HG03097 (cell line): ENCODE data around the gene PADI2.

Experiments
- ATAC-seq: cut with Tn5 transposase; IDR thresholded peaks from one replicate; pipeline ENCODE4 v1.9.1; 2021; ENCODE audit not compliant: unreplicated experiment, low FRiP score

The PADI2 gene

DNA sequence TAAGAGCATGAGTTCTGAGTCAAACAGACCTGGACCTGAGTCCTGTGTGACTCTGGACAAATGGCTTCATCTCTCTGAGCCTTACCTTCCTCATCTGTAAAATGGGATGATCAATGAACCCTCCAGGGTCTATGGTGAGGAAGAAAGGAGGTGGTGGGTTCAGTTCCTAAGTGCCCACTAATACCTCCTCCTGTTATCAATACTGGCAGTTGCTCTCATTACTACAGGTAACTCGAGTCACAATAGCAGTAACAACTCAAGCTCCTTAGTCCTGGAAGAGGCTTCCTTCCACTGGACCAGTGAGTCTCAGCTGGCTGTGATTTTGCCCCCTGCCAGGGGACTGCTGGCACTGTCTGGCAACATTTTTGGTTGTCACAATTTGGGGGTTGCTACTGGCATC, 2.6 kb downstream of the PADI2 start:
- ATAC-seq, result no peak

DNA sequence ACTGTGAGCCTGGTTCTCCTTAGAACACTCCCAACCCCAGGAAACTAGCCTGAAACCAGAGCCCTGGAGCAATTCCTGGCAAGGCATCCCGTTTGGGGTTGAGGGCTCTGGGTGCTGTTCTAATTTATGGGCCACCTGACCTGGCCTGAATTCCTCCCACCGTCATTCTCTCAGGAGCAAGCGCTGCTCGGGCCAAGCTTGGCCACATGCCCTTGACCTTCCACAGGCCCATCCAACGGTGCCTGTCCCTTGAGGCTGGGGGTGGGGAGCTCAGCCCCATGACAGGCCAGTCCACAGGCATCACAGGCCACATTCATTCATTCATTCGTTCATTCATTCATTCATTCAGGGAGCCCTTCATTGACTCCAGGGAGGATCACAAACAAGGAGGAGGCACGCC, 5.3 kb downstream of the PADI2 start:
- ATAC-seq, result no peak

DNA sequence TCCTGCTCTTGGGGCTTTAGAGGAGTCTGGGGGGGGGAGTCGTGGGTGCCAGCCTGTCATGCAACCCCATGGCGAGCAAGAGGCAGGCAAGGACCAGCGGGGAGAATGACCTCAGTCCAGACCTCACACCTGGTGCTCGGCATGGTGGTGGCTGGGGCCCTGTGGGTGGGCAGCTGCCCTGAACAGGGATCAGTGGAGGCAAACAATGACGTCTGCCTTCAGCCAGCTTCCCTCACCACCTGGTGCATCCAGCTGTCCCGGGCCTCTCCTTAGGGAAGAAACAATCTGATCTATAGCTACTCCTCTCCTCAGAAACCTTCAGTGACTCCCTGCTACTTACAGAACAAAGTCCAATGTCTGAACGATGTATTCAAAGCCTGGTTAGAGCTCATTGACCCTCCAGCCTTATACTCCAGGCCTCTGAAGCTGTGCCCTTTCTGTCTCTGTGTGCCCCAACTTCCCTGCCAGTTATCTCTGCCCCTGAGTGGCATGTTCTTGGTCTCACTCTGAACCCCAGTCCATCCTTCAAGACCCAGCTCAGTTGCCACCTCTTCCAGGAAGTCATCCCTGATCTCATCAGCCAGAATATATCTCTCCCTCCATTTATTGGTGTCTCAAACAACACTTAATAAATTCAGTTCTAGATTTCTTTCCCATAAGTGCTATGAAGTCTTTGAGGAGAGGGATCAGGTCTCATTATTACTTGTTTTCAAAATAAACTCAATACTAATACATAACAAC, 6.6 kb downstream of the PADI2 start:
- no peak for ATAC-seq

DNA sequence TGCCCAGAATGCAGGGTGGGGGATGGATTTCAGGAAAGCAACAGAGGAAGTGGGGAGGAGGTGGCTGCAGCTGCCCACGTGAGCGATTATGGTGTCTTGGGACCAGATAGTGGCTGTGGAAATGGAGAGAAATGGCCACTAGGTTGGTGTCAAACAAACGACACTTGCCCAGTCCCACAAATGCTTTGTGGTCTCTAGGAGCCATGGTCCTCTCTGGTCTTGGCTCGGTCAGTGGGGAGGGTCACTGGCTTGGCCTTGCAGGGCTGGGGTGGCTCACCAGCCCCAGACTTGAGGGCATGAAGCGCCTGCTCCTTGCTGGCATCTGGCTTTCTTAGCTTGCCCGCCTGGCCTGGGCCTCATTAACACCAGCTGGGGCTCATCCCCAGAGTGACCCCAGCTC, 7.2 kb downstream of the PADI2 start:
- ATAC-seq, result no peak

DNA sequence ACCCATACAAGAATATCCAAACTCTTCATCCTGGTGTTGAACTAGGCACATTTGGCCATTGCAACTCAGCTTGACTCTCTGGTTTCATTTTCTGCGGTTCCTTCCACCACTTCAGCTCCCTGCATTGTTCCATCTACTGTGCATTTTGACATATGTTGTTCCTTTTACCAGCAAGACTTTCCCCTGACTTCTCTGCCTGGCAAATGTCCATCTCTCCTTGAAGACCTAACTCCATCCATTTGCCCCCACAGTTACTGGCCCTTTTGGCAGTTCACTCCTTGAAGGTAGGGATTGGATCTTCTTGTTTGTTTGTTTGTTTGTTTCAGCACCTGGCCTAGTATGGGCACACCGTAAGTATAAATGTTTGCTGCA, 8.7 kb downstream of the PADI2 start:
- ATAC-seq, result no peak

DNA sequence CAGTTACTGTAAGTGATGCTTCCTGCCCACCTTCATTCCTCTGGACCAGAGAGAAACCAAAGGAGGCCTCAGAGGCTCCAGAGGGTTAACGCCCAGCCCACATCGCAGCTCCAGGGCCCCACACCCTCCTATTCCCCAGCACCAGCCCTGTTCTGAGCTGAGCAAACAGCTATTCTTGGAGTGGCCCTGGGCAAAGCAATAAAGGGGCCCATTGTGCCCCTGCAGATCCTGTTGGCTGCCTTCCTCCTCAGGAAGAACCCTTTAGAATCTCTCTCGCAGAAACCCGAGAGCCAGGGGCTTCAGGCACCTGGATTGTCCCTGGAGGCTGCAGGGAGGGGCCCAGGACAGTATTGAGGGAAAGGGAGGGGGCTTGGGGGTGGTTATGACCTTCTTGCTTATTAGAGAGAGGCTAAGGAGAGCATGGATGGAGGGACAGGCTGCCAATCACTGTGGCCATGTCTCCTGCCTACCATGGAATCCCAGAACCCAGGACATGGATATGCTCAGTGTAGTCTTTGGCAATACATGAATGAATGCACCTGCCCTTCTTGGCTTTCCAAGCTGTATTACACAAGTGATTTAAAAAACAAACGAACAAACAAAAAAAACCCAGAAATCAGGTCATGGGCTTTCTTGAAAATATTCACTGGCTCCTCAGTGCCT, 9.2 kb downstream of the PADI2 start:
- no peak for ATAC-seq

DNA sequence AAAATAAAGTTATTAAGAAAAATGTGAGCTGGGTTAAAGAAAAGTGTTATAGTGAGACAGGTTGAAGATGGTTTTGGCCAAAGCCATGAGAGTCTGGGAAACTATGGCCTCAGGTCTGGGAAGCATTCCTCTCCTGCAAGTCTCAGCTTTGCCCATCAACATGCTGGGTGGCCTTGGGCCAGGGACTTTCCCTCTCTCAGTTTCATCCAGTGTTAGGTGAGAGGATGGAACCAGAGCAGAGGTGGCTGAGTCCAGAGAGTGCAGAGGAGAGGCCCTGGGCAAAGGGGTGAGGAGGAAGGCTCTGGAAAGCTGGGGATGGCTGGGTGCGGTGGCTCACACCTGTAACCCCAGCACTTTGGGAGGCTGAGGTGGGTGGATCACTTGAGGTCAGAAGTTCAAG, 10.5 kb downstream of the PADI2 start:
- ATAC-seq, result no peak

DNA sequence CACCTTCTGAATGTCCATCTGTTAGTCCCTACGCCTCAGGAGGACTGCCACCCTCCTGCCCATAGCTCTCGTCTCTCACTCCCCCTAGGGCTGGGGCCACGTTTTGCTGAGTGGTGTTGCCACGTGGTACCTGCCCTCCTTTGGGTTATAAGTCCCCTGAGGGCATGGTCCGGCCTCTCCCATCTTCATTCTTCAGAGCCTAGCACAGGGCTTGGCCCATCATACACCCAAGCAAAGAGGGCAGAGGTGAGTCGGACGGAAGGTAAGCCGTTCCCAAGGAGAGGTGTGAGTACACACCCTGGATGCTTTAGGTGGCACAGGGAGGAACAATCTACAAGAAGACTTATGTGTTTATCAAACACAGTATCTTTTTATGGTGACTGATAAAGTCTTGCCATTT, 10.9 kb downstream of the PADI2 start:
- no peak for ATAC-seq

DNA sequence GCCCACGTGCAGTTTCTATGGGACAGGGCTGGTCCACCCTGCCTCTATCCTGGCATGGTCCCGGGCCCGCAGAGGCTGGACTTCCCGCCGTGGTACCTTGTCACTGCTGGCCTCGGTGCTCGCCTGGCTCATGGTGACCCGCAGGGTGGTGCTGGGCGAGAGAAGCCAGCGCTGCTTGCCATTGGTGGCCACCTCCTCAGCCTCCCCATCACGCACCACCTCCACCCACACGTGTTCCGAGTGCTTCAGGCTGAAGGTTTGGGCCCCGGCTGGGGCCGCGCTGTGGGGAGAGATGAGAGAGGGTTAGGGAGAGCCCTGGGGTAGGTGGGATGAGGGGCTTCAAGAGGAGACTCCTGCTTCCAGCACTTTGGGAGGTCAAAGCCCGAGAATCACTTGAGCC, 14.5 kb downstream of the PADI2 start:
- ATAC-seq, result no peak

DNA sequence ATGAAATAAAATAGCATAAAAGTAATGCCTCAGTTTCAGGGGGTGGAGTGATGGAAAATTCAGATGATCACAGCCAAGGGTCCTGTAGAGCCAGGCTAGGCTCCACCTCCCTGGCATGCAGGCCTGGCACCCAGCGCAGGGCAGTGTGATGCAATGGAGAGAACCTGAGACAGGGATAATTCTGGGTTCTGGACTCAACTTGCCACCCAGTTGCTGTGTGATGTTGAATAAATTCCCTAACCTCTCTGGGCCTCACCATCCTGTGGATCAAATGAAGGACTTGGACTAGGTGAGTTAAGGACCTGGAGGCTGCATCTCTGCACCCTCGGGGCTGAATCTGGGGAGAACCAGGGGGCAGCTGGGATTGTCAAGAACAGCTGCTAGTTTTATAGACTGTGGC, 17.0 kb downstream of the PADI2 start:
- no peak for ATAC-seq

DNA sequence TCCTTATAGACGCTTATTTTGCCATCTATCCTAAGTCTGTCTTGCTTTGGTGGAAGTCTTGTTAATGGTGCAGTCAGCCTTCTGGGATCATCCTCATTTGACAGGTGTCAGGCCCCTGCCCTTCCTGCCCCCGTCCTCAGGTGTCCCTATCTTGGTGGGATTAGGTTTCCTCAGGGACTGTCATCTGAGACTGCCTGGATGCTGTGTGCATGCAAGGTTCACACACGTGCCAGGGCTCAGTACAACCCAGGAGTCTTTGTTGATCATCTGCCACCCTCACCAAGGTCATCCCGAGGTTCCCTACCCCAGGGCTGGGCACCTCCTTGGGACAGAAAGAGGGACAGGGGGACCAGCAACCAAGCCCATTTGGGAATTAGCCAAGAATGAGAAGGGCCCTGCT, 18.0 kb downstream of the PADI2 start:
- ATAC-seq, result no peak

DNA sequence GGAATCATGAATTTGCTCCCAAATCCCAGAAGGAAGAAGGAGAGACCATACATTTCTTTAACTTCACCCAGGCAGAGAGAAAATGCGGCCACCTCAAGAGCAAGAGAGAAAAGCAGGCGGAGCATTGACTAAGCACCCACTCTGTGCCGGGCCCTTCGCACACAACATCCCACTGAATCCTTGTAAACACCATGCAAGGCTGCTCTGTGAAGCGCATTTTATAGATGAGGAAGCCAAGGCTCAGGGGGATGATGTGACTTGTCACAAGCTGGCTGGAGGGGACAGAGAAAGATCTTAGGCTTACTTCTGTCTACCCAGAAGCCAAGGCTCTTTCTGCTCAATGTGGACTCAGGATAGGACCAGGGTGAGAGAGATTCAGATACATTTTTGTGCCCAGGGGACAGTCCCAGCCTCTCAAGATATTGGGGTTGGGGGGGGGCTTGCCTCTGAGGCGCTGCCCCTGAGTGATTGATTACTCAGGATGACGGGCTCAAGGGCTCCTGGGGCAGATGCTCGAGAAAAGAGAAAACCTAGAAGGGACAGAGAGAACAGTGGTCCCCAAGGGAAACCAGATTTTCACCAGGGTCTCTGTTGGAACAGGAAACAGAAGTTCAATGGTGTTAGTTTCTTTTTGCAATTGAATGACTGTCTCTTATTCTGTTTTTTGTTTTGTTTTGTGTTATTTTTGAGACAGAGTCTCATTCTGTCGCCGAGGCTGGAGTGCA, 19.5 kb downstream of the PADI2 start:
- no peak for ATAC-seq

DNA sequence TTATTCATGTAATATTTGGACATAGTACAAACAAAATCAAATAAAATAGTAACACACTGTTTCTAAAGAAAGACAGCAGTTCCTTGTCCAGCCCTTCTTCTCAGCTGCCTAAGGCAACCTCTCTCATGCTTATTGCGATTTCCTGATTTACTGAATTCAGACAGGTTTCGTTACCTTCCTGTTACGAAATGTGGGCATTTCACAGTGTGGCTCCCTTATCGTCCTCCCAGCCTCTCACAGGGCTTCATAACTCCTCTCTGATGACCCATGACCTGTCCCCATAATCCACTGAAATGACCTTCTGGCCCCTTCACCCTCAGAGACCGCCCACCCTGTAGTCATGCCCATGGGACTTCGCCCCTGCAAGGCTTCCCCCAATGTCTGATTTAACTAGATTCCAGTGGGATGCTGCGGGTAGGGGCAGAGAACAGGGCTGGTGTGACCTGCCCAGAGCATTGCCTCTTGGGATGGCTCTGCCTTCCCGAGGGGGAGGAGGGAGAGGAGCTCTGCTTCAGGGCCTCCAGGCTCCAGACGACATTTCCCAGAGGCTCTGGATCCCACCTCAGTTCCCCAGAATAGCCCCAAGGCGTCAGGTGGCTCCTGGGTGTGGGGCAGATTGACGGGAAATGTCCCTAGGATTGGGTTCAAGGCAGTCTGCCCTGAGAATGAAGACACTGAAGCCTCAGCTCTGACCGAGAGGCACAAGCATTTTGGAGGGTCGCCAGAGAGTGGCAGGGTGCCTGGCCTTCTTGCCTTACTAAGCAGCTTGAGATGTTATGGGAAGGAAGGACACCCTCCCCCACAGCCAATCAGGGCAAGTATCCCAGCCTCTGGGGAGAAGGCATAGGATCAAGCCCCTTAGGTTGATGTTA, 20.6 kb downstream of the PADI2 start:
- ATAC-seq, result no peak

DNA sequence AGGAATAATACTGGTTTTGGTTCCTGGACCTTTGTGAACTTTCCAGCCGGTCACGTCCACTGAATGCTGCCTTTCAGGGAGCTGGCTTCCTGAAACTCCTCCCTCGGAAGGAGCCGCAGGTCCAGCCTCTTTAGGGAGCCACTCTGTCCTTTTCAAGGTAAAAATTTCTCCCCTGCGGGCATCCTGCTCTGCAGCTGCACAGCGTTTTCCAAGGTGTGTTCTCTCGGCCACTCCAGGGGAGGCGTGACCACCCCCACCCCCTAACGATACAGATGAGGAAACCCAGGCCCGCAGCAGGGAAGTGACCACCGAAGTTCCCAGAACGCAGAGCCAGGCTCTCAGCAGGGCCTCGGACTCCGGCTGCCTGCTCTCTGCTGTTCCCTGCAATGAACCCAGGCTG, 21.5 kb downstream of the PADI2 start:
- no peak for ATAC-seq

DNA sequence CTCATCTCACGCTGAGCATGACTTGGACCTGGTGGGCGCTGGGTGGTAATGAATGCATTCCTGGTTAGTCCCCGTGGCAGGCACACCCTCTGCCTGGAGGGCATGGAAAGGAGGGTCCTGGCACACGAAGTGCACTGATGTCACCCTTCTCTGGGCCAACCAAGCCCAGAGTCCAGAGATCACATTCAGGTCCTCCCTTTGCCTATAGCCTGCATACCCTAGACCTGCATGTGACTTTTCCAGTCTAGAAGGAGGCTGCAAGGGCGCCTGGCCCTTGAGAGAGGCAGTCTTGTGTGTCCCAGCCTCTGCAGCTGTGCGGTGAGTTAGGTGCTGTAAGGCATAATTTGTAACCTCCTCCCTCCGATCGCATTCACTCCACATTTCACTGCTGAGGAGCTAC, 22.1 kb downstream of the PADI2 start:
- no peak for ATAC-seq

DNA sequence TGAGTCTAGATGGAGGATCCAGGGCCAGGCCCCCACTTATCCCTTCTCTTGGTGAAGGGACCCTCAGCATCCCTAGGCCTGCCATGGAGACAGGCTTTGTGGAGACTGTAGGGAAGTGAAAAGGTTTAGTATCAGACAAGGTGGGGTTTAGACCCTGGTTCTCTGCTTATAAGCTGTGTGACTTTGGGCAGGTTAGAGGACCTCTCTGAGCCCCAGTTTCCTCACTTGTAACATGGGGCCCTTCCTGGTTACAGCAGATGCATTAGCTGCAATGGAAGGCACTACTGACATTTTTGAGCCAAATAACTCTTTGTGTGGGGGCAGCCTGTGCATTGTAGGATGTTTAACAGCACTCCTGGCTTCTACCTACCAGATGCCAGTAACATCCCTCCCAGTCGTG, 22.7 kb downstream of the PADI2 start:
- no peak for ATAC-seq

DNA sequence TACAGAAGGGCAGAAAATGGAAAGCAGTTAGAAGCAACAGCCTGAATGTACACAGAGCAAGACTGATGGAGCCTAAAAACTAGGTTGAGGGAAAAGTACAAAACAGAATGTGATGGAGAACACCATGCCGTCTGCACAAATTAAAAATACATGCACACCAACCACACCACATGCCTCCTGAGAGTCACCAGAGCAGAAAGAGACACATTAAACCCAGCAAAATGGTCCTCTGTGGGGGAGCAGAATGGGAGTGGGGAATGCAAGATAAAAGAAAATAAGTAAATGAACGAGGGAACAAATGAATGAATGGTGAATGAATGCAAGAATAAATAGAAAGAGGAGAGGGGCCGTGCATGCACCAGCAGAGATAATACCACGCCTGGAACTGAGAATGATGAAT, 24.1 kb downstream of the PADI2 start:
- ATAC-seq, result no peak

DNA sequence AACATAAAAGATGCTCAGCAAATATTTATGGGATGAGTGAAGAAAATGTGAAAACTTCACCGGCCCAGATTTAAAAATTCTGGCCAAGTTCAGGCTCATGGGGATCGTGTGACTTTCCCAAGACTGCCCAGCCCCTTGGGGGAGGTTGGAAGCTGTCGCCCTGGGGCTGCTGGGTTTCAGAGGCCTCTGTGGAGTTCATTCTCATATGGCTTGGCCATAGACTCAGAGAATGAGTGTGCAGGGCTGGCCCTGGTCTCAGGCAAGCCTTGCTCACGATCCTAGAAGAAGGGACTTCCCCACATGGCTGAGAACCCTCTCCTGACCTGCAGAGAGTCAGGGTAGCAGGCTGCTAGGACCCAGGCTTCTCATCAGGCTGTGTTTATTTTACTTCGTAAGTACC, 24.6 kb downstream of the PADI2 start:
- ATAC-seq, result no peak

DNA sequence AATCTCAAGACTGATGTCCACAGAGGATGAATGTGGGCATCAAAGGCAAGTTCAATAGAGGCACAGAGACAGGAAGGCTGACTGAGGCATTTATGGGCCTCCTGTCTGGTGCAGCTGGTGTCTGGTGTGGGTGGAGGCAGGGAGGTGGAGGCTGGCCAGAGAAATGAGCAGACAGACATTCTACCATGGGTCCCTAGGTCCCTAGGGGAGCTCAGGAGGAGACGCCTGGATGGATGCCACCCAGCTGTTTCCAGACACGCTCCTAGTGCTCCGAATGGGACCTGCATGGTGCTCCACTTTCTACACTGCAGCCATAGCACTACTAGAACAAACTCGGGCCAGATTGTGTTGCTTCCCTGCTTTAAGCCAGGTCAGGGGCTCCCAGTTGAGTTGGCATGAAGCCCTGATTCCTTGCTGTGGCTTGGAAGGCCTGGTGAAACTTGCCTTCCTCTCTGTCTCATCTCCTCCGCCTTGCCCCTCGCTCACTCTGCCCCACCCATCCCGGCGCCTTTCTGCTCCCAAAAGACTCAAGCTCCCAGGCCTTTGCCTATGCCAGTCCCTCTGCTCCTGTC, 25.3 kb downstream of the PADI2 start:
- no peak for ATAC-seq

DNA sequence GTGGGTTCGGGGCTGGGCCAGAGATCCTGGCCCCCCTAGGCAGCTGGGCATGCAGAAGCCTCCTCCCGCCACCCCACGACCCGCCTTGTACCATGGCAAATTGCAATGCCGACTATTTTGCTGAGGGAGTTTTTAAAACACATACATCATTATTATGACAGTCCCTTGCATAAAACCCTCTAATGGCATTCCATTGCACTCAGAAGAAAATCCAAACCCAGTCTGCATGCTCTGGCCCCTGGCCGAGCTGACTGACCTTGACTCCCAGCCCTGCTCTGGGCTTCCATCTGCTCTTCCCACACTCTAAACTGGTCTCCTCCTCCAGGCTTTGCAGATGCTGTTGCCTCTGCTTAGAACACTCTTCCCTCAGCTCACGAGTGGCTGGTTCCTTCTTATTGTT, 28.0 kb downstream of the PADI2 start:
- no peak for ATAC-seq

DNA sequence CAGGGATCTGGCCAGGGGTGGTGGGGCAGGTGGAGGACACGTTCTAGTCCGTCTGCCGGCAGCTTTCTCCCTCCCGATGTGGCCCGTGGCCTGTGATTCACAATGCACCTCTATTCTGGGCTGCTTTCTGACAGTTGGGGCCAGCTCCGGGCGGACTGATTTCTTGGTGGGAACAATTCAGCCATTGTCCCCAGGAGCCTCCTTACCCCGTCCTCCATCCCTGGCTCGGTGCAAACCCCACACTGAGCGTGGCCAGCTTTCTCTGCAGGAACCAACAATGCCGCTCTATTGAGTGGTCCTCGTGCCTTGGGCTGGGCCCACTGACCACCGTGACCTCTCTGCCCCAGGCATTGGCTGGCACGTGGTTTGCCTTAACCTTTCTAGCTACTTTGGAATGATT, 29.7 kb downstream of the PADI2 start:
- no peak for ATAC-seq
